ENCODE data around the gene TTPAL.

TTPAL gene

DNA sequence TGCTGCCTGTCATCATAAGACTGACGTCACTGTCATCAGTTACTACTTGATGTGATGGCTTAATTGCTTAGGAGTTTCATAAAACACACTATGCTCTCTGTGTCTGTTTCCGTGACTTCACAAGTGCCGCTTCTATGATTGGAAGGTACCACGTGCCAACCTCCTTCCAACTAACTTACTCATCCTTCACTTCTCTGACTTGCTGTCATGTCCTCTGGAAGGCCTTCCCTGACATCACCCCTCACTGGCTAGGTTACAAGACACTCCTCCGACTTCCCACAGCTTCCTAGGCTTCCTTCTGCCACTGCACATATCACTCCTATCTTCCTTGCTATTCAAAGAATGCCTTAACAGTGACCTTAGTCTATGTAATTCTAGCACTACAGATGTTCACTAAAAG is 25.8 kb downstream of the TTPAL start:
- DNase-seq, result no peak

DNA sequence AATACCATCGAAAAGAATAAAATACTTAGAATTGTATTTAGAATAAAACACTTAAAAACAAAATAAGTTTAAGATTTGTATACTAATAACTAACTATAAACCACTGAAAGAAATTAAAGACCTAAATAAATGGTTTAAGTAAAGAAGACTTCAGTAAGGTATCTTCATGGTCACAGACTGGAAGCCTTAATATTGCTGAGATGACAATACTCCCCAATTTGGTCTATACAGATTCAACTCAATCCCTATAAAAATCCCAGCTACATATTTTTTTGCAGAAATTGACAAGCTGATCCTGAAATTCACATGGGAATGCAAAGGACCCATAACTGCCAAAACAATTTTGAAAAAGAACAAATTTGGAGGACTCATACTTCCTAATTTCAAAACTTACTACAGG is 27.3 kb downstream of the TTPAL start:
- DNase-seq, result no peak

DNA sequence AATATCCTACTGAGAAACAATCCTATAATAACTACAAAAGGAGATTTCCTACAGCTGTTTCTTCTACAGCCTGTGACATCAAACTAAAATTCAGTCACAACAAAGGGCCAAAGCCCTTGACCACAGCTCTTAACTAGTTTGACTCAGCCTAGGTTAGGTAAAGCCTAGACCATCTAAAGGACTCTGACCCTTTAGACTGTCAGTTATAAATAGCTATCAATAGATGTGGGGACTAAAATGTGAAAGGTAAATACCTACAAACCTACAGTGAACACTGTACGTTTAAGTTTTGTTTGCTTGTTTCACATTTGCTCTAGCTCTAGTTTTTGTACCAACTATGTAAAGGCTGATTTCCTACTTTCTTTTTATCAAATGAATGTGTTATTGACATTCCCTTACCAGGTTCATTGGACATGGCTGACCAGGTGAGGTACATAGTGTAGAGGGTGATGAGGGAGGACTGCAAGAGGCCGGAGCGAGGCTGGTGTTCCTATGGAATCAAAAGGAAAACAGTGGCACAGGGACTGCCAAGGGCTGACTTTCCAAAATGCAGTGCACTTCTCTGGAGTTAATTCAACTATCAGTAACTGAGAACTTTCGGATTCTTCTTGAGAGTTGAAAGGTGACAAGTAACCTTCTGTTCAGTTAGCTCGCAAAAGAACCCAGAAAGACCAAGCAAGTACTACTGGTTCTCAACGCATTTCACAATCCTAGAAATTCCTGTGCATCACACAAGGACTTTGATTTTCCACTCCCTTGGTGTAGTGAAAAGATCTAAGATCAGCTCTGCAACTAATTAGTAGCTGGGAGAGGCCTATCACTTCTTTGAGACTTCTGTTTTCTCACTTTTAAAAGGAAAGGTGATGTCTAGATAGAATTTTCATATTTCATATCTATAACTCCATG is 29.0 kb downstream of the TTPAL start:
- DNase-seq, result no peak

DNA sequence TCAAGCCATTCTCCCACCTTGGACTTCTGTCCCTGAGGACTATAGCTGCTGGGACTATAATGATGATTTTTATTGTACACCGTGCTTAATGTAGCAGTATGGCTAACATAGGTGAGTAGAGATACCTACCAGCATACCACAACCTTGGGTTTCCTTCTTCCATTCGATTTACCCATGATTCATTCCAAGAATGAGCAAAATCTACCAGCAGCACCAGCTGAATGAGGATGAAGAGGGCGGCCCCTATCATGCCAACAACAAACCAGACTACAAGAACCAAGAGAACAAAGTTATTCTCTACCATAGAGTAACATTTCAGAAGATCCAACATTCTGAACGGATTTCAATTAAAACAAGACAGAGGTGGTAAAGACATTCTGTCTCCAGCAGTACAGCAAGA is 34.1 kb downstream of the TTPAL start:
- no peak for DNase-seq

DNA sequence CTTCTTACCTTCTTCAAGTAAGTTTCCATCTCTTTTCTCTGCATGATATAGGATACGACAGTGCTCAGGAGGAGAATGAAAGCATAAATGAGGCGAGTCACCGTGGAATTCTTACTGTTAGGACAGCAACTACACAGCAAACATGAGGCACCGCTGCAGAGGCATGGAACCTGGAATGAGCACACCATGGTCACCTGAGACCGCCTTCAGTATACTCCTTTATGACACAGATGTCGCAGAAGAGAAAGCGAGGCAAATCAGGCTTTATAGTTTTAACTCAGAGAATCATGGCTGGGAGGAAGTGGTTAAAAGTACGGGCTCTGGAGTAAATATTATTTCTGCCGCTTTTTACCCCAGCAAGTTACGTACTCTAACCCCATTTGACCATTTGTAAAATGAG is 38.2 kb downstream of the TTPAL start:
- DNase-seq, result no peak

DNA sequence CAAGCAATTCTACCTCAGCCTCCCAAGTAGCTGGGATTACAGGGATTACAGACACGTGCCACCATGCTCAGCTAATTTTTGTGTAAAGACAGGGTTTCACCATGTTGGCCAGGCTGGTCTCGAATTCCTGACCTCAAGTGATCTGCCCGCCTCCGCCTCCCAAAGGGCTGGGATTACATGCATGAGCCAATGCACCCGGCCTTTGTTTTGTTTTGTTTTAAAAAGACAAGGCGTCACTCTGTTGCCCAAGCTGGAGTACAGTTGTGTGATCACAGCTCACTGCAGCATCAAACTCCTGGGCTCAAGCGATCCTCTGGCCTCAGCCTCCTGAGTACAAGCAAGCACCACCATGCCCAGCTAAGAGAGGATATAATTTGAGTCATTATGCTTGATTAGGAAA is 40.8 kb downstream of the TTPAL start:
- DNase-seq, result no peak

DNA sequence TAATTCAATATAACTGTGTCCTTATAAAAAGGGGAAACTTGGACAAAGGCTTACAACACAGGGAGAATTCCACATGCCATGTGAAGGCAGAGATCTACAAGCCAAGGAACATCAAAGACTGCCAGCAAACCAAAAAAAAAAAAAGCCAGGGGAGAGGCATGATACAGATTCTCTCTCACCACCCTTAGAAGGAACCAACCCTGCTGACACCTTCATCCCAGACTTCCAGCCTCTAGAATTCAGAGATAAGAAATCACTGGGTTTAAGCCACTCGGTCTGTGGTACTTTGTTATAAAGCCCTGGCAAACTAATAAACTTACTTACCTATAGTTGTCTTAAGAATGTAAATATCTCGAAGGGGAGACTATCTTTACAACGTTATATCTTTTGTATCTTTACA is 41.8 kb downstream of the TTPAL start:
- no peak for DNase-seq

DNA sequence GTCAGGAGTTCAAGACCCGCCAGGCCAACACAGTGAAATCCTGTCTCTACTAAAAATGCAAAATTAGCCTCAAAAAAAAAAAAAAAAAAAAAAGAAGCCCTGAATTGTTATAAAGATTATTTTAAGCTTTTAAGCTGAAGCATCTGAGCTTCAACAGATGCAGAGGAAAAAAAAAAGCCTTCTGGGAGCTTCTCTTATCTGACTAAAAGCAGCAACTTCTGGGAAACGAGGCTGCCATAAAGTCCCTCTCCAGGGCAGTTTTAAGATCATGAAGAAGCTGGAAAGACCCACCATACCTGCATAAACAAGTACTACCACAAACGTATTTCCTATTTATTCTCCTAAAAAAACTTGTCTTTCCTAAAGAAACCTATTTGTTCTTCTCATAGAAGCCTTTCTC is 42.6 kb downstream of the TTPAL start:
- DNase-seq, result no peak

DNA sequence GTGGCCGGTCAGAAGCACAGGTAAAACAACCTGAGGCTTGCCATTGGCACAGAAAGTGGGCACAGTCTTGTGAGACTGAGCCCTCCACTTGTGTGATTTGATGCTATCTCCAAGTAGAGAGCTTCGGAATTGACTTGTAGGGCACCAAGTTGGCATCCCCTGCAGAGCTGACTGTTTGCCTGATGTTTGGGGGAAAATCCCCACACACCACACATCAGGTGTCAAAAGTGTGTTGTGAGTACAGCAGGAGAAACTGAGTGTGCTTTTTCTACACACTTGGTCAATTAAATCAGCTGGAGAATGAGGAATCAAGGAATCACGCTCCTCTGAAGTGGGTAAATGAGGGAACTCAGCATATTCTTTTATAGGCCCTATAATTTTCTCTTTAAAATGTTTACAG is 45.2 kb downstream of the TTPAL start:
- DNase-seq, result no peak

DNA sequence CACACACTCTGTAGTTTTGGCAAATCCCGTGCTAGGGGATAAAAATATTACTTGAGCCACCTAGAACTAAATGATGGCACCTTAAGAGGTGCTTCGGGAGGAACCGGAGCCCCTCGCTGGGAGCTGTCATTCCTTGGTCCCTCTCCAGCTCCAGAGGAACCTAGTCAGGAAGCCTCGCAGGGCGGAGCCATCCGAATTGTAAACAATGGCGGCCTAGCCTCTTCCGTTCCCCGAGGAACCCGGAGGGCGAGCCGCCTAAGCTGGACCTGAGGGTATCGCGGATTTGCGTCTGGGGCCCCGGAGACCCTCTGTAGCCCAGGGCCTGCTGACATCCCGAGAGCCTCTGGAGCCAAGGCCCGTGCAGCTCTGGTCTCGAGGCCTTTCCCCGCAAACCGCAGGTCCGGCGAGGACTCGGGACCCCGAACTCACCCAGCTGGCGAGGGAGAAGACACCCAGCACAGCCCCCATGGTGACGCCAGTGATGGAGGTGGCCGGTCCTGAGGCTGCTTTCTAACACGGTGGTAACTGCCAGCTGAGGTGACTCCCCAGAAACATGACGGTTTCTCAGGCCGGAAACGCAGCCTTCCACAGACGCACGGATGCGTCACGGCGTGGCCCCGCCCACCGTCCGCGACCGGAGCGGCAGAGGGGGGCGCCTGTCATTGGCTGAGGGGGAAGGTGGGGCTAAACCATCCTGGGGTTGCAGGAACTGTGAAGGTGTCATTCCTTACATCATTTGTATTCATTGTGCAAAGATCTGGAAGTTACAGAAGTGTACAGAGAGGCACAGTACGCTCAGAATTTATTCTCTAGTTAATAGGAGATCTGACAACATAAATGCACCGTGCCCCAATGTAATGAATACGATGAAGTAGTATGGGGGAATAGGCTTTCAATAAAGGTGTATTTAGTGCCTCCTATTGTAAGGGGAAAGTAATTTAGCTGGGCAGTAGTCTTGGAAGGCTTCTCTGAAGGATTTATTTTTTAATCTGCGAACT is 46.1 kb downstream of the TTPAL start, which contains the start of gene SERINC3:
Gene SERINC3 (minus strand): TSS at position 587 of the 998 bp plus-strand sequence. CDS start 119 bp downstream, at position 468.
- DNase-seq, result peak; percentile 99

DNA sequence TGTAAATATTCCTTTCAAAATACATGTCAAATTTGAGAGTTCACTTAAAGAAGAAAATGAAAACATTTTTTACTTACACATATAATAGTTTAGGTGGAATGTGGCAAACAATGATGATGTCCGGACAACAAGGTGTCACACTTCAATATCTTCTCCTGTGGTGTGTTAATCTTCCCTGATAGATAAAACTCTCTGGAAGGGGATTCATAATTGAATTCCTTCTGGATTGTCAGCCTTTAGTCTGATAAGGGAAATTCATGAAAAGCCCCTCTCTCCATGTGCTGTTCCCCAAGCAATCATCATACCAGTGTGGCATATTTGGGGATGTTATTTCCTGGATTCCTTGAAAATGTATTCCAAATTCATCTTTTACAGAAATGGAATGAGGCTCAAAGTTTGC is 47.2 kb downstream of the TTPAL start:
- DNase-seq, result no peak

DNA sequence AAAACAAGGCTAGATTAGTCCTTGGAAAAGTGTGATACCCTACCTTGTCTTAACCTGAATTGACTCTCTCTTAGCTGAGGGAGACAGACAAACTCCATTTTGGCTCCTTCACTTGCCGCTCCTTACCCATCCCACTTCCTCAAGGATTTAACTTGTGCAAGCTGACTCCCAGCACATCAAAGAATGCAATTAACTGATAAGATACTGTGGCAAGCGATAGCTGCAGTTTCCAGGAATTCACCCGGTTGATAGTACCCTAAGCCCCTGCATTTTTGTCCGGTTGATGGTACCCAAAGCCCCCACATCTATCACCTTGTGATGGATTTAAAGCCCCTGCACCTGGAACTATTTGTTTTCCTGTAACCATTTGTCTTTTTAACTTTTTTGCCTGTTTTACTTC is 48.1 kb downstream of the TTPAL start:
- DNase-seq, result no peak

DNA sequence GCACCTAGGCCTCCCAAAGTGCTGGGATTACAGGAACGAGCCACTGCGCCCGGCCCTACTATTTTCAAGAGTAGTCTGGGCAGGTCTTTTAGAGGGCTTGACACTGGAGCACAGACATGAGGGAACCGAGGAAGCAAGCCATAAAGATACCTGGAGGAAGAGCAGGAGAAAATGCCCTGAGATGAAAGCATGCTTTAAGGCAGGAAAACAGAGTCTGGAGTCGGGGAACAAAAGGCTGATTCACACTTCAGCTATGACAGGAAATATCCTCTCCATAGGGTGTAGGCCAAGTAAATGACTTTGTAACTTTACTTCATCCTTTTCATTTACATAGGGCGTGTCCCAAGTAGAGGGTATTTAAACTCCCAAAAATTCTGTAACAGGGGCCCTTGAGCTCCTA is 50.5 kb downstream of the TTPAL start:
- DNase-seq, result no peak

DNA sequence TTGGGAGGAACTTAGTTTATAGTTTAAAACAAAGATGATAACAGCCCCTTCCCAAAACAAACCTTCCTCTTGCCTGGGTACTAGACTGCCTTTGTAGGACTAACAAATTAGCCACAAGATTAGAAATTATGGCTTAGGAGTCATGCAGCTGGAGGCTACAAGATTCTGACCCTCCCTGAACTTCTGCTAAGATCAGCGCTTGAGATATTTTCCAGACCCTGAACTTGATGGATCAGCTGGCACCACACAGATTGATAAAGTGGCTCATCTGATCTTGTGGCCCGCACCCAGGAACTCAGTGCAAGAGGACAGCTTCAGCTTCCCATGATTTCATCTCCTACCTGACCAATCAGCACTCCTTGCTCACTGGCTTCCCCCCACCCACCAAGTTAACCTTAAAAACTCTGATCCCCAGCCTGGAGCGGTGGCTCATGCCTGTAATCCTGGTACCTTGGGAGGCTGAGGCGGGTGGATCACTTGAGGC is 52.1 kb downstream of the TTPAL start:
- DNase-seq, result no peak

DNA sequence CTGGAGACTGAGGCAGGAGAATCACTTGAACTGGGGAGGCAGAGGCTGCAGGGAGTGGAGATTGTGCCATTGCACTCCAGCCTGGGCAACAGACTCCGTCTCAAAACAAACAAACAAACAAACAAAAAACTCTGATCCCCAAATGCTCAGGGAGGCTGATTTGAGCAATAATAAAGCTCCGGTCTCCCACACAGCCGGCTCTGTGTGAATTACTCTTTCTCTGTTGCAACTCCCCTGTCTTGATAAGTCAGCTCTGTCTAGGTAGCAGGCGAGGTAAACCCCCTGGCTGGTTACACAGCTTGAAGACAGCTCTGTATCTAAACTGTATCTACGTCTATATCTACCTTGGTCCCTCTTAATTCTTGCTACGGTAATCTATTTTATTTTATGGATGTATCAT is 52.6 kb downstream of the TTPAL start:
- no peak for DNase-seq

DNA sequence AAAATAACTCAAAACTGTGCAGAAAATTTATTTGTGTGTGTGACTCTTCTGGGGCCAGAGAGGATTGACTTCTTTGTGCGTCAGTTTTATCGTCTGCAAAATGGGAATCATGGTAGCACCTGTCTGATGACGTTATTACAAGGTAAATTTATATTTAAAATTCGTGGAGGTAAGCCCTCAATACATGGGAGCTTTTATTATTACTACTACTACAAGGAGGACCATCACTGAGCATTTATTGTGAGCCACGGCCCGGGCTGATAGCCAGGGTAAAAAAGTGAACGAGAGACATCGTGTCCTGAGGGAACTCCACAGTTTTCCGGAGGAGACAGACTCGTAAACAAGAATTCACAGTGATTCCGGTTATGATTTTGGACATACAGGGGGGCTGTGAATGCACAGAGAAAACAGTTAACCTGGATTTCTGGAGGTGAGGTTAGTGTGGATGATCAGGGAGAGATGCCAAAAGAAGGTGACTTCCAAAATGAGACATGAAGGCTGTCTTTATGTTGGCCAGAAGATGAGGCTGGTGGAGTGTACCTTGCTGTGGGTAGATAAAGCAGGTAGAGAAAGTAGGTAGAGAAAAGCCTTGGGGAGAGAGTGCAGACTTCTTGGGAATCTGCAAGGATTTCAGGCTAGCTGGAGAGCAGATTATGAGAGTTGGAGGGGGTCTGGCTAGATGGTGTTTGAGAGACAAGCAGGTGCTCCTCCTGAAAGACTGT is 56.7 kb downstream of the TTPAL start:
- DNase-seq, result no peak

DNA sequence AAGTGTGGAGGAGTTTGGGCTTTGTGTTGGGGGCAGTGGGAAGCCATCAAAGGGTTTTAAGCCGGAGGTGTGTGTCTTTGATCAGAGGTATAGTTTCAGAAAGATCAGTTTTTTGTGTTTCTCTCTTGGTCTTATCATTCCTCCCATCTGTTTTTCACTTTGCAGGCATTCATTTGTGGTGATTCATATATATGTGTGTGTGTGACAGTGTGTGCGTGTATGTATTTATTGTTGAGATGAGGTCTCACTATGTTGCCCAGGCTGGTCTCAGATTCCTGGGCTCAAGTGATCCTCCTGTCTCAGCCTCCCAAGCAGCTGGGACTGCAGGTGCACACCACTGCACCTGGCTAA is 57.3 kb downstream of the TTPAL start:
- peak; percentile 19 for DNase-seq

DNA sequence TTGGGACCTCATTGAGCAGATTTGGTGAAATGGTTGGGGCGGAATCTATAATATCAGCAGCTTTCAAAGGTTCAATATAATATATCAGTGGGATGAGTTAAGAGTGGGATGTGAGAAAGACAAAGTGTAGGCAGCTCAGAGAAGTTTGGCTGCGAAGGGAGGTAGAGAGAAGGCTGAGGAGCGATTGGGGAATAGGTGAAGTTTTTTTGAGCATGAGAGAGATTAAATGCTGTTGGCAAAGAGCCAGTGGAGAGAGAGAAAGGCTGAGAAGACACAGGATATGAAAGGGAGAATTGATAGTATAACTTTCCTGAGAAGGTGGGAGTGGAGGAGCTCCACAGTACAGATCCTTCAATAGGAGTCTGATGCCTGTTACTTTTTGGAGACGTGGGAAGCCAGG is 58.3 kb downstream of the TTPAL start:
- no peak for DNase-seq

DNA sequence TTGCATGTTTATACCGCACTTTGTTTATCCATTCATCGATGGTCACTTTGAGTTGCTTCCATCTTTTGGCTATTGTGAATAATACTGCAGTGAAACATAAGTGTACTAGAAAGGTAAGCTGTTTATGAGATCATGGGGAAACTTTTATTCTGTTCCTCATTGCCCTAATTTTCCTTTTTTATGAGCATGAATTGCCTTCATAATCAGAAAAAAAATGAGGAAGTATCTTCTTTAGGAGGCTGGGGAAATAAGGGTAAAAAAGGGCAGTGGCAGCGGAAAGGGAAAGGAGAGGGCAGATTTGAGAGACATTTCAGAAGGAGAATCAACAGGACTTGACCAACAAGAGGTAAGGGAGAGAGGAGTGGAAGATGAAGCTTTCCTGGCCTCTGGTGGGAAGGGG is 60.5 kb downstream of the TTPAL start:
- no peak for DNase-seq

DNA sequence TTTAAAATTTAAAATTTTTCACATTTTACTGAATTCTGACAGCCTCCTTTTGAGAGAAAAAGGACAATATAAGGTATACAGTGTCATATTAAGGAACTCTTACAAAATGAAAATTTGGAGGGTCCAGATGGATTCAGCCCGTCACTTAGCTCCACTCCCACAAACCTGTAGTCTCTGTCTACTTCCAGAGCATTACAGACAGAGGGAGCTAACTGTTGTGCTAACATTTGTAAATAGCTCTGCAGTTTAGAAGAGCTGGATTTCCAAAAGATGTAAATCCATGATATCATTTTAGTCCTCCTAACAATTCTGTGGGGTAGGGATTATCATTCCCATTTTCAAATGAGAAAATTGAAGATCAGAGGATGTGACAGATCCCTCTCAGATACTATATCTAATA is 62.3 kb downstream of the TTPAL start:
- no peak for DNase-seq

DNA sequence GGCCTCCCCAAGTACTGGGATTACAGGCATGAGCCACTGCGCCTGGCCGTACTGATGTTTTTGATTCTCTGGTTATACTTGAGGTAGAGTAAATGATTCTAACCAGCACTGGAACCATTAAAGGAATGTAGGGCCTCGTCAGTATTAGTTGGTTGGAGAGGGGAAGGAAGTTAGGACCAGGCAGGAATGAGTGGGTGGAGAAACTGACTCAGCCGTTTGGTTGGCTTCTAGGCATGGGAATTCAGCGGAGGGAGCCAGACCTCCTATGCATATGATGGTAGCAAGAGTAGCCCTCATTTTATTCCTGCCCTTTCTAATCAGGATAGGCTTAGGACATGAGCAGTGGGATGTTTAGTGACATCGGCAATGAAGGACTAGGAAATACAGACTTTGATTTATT is 65.2 kb downstream of the TTPAL start:
- DNase-seq, result no peak

DNA sequence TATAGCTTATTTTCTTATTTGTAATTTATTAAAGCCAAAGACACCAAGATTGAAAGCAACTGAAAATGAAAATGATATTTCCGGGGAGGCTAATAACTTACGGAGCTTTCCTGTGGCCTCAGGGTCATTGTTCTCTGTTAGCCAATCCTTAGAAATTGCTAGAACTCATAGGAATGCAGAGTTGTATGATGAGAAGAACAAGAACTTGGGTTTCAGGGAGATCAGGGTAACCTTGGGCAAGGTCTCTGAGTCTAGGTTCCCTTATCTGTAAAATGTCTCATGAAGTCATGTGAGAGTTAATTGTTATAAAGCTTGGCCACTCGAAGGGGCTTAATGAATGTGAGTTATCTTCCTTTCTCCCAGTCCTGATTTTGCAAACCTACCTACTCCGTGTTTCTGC is 66.3 kb downstream of the TTPAL start:
- no peak for DNase-seq

DNA sequence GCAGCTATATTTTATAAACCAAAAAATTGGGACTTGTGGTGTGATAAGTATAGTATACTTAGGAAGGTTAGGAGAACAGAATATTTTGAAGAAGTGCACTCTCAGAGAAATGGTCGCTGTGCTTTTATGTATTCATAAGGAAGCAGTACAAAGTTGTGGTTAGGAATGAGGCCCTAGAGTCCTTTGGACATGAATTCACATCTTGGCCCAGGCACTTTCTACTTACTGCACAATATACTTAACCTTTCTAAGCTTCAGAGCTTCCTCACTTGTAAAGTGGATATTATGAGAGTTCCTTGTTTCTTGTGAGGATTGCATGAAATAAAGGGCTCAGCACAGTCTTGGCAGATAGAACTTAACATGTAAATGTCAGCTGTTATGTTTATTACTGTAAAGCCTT is 67.2 kb downstream of the TTPAL start:
- no peak for DNase-seq
